HCEC 1CT (cell line): Measurements from ENCODE around the gene NEGR1.

ENCODE experiments used
- DNase-seq: peaks from one replicate; pipeline ENCODE4 v3.0.0-alpha.2; 2017

Gene NEGR1

DNA sequence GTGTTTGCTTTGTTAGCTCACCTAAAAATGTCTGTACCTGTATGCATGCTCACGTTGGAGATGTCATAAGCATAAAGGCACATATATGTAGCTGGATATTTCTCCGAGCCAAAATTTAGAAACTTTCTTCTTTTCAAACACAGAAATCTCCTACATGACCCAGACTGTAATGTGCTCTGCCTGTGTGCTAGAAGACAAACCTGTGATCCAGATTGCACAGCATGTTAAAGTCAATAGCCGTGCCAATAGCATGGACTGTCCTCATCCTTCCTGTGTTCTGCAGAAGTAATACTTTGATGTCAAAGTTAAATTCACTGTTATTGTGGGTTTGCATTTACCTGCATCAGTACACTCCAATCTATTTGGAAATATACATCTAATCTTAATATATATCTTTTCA, 855.3 kb downstream of the NEGR1 start:
- no peak for DNase-seq

DNA sequence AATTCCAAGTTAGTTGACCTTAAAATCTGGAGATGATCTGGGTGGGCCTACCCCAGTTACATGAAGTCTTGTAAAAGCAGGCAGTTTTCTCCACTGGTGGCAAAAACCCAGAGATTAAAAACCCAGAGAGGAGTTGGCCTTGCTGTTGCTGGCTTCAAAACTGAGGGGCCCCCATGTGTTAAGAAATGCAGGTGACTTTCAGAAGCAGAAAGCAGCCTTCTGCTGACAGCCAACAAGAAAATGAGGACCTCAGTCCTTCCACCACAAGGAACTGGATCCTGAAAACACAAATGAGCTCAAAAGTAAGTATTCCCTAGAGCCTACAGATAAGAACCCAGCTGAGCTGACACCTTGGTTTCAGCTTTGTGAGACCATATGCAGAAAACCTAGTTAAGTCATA, 857.8 kb downstream of the NEGR1 start:
- no peak for DNase-seq

DNA sequence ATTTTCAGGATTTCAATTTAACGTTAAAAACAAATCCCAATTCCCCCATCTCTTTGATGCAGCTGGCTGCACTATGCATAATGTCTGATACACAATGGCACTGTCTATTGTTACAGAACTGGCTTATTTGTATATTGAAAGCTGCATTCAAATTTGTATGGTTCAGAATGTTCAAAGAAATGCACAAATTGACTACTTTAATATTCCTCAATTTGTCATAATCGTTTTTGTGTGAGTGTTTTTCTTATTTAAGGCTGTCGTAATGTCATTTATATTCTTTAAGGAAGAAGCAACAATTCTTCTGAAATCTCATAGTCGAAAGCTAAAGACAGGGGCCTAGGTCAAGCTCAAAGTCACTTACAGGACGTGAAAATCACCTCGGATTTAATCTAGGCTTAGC, 860.1 kb downstream of the NEGR1 start:
- no peak for DNase-seq

DNA sequence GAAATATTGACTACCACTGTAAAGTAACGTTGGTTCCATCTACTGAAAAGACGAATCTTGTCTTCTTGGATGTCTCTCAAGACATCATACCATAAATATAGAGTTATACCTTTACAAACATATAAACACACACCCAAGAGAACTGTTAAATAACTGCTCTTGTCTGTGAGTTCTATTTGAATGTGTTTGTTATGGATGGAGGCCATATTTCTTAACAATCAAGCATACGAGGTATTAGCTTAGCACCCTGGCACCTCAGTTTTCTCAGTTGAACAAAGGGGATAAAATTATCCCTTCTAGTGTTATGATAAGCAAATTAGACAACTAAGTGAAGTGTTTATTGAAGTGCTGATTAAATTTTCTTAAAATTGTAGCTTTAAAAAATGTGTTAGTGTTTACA, 864.9 kb downstream of the NEGR1 start:
- no peak for DNase-seq

DNA sequence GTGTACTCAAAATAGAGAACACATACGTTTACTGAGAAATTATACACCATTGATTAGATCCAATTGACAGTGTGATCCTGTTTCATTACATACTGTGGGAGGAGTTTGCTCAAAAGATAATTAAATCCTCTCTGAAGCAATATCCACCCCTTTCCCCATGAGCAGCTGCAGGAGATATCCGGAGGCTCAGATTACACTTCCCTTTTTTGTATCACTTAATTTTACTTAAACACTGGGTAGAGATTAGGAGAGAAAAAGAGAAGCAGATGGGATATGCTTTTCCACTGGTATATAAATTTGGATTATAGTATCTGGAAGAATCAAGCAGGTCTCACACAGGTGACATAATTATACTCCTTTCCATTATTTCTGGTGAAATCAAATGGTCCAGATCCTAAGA, 868.2 kb downstream of the NEGR1 start:
- no peak for DNase-seq

DNA sequence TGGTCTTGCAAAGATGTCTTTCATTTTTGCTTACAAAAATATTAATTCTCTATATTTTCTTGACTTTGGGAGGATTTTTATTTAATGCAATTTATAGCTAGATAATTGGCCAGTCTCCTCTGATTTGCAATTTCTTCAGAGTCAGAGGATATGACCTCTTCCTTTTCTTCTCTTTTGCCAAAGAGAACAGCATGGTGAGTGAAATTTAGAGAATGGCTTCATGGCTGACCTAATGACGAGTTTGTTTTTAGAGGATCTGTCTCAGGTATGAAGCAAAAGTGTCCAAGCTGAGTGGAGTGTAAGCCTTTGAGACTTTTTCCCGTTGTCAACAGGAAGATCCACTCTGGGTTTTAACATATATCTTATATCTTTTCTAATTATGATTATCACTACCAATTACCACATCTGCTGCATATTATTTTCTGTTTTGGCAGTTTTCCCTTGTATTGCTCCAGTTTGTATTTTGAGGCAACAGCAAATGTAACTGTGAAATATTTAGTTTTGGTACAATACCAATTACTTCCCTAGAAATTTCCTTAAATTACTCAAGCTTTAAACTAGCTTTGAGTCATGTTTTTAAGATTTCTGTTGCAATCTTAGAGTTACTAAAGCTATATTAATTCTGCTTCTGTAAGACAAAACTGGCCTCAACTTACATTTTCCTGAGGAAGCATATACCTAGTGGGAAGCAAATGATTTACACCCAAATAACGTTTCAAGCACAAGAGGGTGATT, 868.7 kb downstream of the NEGR1 start:
- peak; percentile 38 for DNase-seq

DNA sequence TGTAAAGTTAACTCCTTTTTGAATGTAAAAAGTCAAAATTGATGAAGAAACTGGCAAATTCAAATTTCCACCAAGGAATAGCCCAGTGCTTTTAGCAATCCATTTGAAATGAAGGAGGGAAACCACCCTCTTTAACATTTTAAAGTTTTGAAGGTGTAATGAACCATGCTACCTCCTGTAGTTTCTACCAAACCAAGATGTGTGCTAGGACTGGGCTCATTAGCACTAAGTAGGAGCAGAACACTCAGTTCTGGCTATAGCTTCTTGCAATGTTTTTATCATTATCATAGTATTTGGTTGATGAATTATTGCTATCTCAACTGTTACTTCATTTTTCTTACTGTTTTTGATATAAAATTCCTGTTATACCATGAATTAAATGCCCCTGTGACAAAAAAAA, 882.3 kb downstream of the NEGR1 start:
- DNase-seq: no peak

DNA sequence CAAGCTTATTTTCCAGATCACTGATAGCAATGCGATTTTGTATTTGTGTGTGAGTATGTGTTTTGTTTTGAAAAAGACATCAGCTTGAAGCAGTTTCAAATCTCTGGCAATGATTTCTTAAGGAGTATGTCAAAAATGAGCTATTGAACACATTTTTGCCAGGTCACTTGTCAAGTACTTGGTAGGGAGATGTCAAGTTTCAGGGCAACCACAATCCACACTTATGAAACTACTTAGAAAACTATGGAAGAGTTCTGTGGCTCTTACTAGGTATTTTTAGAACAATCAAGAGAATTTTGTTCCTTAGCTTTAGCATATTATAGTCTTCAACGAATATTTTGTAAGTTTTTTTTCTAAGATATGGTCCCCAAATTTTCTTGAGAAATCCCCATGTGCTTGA, 882.7 kb downstream of the NEGR1 start:
- no peak for DNase-seq

DNA sequence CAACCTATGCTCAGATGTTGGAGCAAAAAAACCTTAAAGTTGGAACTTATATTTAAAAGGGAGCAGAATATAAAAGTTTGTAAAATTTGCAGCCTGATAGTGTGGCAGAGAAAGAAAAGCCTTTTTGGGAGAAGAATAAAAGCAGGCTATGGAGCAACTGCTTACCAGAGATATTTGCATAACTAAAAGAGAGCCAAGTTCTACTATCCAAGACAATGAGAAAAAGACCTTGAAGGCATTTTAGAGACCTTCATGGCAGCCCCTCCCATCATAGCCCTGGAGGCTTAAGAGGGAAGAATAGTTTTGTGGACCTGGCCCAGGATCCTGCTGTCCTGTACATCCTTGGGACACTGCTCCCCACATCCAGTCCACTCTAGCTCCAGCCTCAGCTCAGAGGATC, 889.0 kb downstream of the NEGR1 start:
- no peak for DNase-seq

DNA sequence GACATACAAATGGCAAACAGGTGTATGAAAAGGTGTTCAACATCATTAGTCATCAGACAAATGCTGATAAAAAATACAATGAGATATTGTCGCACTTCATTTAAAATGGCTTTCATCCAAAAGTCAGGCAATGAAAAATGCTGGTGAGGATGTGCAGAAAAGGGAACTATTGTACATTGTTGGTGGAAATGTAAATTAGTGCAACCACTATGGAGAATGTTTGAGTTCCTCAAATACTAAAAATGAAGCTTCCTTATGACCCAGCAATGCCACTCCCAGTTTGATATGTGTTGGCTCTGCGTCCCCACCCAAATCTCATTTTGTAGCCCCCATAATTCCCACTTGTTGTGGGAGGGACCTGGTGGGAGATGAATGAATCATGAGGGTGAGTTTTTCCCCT, 891.8 kb downstream of the NEGR1 start:
- DNase-seq: no peak

DNA sequence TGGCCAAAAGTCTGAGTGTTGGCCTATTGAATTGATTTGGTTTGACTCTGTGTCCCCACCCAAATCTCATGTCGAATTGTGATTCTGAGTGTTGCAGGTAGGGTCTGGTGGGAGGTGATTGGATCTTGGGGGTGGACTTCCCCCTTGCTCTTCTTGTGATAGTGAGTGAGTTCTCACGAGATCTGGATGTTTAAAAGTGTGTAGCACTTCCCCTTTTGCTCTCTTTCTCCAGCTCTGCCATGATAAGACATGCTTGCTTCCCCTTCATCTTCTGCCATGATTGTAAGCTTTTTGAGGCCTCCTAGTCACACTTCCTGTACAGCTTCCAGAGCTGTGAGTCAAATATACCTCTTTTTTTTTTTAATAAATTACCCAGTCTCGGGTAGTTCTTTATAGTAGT, 904.5 kb downstream of the NEGR1 start:
- DNase-seq: no peak

DNA sequence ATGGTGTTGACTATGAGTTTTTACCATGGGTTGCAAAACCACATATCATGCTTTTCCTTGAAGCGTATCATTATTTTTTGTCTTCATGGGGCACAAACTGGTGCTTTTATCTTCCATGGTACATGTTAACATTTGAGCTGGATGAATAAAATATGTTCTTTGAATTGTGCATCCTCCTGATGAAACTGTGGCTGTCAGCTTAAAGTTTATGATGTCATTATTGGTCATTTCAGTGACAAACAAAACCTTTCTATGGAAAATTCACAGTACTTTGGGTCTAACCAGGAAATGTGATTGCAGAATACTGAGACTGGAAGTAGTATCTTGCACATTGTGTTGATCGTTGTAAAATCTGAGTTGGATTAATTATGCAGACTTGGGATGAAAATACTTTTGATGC, 909.8 kb downstream of the NEGR1 start:
- no peak for DNase-seq

DNA sequence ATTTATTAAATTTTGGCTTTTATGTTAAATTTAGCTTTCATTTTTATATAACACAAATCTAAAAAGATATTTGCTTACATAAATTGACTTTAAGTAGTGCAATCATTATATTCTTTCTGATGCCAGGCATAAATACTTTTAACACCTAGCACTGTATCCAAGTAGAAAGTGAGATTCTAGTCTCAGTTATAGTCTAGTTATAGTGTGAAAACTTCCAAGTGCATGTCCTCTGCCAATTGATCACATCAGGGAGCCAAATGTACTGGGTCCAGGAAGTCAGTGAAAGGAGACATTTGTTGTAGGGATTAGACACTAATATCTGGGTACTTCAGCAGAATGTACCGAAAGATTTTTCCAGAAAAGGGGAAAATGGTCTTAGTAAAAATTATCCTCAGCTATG, 910.8 kb downstream of the NEGR1 start:
- DNase-seq: no peak

DNA sequence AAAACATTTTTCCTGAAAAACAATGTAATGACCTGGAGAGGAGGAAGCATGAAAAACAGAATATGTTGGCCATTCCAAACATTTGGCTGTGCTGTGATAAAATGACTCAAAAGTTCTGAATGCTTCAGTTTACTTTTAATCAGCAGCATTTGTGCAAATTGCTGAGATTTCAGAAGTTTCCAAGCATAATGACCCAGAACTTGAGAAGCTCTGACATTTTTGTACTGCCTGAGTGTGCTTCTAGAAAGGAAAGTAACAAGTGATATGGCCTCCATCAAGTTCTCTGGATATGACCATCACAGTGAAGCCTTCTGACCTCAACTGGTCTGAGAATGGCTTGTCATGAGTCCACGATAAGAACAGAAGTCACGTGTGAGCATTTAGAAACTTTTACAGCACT, 918.1 kb downstream of the NEGR1 start:
- DNase-seq: peak; percentile 35

DNA sequence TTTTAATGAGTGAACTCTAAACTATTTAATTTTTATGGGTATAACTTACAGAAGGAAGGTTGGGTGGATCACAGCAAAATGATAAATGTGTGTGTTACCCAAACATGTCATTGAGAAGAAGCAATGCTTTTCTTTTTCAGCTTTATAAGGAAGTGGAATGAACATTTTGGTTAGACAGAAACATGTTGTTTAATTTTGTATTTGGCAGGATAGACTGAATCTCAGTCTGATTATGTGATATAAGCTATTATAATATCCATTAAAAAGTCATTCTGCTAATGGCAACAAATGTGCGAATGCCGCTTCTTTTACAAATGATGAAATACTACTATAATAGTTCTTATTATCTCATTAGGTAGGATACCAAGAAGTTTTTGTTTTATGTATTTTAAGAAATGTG, 919.6 kb downstream of the NEGR1 start:
- DNase-seq: no peak

DNA sequence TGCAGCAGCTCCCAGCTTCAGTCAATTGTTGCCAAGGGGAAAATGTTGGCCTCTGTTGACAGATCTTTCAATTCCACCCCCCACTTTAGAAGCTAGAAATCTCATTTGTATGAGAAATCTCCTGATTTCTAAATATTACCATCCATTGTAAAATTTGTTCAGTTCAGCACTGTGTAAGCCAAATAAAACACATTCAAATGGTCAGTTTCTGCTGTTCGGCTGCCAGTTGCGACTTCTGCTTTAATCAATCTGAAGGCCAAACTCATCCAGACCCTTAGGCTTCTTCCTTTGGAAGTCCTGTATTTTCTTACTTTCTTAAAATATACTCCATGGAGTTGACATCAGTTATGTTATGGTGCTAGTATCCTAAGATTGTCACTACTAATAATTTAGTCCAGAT, 920.3 kb downstream of the NEGR1 start:
- DNase-seq: no peak

DNA sequence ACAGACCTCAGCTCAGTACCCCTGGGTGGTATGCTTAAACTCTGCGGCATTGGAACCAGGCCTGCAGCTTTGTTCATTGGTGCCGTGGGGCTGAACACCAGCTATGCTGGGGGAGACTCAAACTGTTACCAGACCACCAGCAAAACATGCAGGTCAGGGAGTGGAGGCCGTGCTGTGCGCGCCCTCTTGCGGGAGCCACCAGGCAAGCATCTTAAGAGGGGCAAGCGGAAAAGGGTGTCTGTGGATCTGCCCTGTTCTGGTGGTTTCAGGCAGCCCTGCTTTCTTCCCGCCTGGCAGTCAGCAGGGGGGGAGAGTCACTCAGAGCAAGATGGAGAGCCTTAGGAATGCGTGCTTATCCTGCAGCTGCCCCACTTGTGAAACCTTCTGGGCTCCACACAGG, 924.6 kb downstream of the NEGR1 start:
- no peak for DNase-seq

DNA sequence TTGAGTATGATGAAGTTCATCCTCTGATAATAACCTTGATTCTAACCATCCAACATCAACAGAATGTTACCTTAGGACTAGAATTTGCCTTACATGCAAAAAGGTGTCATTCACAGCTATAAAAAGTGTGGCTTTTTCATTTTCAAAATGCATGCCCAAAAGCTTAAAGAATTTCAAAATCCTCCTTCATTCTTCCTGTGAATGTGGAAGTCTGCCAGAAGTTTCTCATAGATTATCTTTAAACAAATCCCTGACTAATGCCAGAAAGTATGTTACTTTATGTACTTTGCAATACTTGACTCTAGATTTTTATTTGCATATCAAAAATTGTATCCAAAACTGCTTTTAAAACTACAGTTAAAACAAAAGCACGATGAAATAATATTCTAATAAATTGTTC, 930.9 kb downstream of the NEGR1 start:
- peak; percentile 91 for DNase-seq

DNA sequence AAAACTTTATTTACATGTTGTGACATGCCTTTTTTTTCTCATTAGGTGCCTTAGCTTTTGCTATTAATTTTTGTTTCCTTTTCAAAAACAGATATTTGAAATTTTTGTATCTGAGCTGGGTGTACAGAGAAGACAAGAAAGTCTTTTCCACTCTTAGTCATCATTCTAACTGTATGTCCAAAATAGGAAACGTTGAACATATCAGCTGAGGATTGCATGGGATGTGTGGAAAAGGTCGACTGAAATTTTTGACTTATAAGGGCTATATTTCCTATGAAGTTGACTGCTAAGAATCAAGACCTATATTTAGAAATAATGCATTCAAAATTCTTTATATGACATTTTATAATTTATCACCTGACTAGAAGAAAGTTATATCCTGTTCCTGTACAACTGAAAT, 931.5 kb downstream of the NEGR1 start:
- peak; percentile 88 for DNase-seq

DNA sequence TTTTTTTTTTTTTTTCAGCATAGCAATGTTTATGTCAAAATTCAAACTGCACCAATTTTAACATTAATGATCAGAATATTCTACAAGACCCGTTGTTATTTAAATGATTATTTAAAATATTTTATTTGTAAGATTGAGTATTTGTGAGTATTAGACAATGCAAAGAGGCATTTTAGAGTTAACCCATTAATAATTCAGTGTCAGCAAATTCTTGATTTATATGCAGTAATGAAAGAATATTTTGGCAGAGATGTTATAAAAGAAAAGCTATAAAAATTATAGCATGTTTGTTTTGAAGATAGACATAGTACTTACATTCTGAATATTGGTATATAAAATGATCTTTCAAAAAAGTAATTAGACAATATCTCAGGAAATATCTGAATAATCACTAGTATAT, 932.0 kb downstream of the NEGR1 start:
- DNase-seq: no peak
